Activated naive CD8-positive, alpha-beta T cell treated with anti-CD3 and anti-CD28 coated beads for 36 hours (primary cell): ENCODE measurements around the gene TRPM2. TPM values are rescaled to one million over a fixed set of nuclear protein-coding genes. Genes with fewer than 3 reads are reported as not detected.

Source experiments
- DNase-seq: peaks from one replicate; pipeline ENCODE4 v3.0.0; 2021
- H3K27ac Mint-ChIP-seq: one replicate; pipeline ENCODE4 v1.8.0; 2022; ENCODE audit warnings: mild to moderate bottlenecking, moderate library complexity, mixed read lengths
- H3K27me3 Mint-ChIP-seq: one replicate; pipeline ENCODE4 v1.8.0; 2022; ENCODE audit warnings: mild to moderate bottlenecking, mixed read lengths
- H3K36me3 Mint-ChIP-seq: one replicate; pipeline ENCODE4 v1.8.0; 2021; ENCODE audit warnings: mild to moderate bottlenecking, mixed read lengths
- H3K4me1 Mint-ChIP-seq: one replicate; pipeline ENCODE4 v1.8.0; 2021; ENCODE audit warnings: mixed read lengths
- H3K4me3 Mint-ChIP-seq: one replicate; pipeline ENCODE4 v1.8.0; 2022; ENCODE audit warnings: mild to moderate bottlenecking, moderate library complexity, mixed read lengths
- H3K9me3 Mint-ChIP-seq: one replicate; pipeline ENCODE4 v1.8.0; 2022; ENCODE audit warnings: mixed read lengths
- total RNA-seq, 2 experiments: library from RNA; stranded (reverse); gene quantifications; one replicate each; pipeline ENCODE4 v1.2.3, GENCODE V29; 2021

The TRPM2 gene
- total RNA-seq, 2 experiments from 2014 or later: 2.9 to 3.7 TPM

DNA sequence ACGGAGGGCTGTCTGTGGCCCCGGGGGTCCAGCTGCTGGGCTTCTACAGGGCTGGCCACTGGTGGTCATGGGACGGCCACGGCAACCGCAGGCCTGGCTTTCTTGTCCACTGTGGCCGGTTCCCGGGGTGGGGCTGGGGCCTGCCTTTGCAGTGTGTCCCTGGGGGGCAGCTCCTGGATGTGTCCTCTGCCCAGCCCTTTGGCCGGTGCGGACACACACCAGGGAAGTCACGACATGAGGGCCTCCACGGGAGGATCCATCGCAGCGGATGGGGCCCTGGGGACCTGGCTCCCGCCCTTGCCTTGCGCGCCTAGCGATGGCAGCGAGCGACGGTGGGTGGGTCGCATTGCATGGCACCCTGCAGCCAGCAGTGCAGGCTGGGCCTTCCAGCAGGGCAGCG lies 35.5 kb upstream of the TRPM2 start:
- Mint-ChIP-seq H3K27me3 (no peaks in the 10 kb centered on the region), H3K36me3 (no peaks in the 10 kb centered on the region), H3K4me3 (no peak overlapping the region), H3K27ac (no peak overlapping the region), H3K9me3 (no peaks in the 10 kb centered on the region), H3K4me1 (no peaks in the 10 kb centered on the region)
- no peak for DNase-seq

- DNase-seq: no peak
- Mint-ChIP-seq H3K4me3 (no peak overlapping the region), H3K4me1 (no peaks in the 10 kb centered on the region), H3K9me3 (no peaks in the 10 kb centered on the region), H3K36me3 (no peaks in the 10 kb centered on the region), H3K27me3 (no peaks in the 10 kb centered on the region), H3K27ac (no peak overlapping the region)
Observed at GRCh38 chr21:44318489-44319285, 34.7 kb upstream of the TRPM2 start.

DNA sequence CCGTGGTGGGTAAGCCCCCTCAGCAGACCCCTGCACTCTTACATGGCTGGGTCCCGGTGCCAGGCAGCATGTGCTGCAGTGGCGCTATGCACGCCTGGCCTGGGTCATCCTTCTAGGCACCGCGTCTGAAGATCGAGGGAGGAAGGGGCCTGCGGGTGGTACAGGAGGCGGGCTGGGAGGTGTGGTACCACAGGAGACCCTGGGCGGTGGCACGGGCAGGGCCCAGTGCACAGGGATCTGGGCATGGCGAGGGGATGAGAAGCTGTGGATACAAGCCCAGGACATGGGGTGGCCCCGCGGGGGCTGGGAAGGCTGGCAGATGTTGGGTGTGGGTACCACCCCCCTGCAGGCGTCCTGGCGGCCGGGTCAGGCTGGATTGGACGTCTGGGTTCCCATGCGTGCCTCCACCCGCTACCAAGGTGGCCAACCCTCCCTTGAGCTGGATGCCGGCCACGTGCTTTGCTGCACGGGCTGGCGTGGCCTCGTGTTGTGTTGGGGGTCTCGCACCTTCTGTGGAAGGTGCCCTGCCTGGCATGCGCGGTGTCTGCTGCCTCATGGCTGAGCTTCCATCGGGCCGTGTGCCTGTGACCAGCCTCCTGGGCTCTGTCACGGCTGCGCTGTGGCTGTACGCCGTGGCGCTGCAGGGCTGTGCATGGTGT lies 33.9 kb upstream of the TRPM2 start:
- no peak for DNase-seq
- no peaks in the 10 kb centered on the region for H3K9me3 Mint-ChIP-seq
- H3K27ac Mint-ChIP-seq: no peak overlapping the region
- no peaks in the 10 kb centered on the region for H3K27me3 Mint-ChIP-seq
- no peak overlapping the region for H3K4me3 Mint-ChIP-seq
- H3K4me1 Mint-ChIP-seq: no peaks in the 10 kb centered on the region
- H3K36me3 Mint-ChIP-seq: no peaks in the 10 kb centered on the region

GRCh38 chr21:44320847-44321246 lies 32.6 kb upstream of the TRPM2 start:
- Mint-ChIP-seq H3K27ac (no peak overlapping the region), H3K27me3 (no peaks in the 10 kb centered on the region), H3K36me3 (no peaks in the 10 kb centered on the region), H3K9me3 (no peaks in the 10 kb centered on the region), H3K4me1 (no peaks in the 10 kb centered on the region), H3K4me3 (no peak overlapping the region)
- DNase-seq: no peak

DNA sequence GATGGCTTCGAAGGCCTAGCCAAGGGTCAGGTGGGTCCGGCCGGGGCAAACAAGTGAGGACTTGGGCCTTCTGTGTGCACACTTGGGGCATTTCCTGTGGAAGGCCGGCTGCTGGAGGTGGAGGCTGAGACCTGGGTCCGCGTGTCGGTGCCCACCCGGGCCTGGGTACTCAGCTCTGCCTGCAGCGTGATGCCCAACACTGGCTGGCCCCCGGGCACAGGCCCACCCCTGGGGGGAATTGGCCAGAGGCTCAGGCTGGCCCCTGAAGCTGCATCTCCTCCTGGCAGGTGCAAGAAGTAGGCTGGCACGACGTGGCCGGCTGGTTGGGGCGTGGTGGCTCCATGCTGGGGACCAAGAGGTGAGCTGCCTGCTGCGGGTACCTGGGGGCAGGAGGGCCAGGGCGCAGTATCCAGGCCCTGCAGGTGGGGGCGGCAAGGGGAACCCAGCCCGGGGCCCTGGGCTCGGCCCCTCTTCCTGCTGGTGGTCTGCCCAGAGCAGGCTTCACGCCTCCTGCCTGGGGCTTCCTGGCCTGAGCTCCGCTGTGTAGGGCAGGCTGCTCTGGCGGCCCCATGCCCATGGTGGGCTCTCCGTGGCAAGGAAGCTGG lies 31.5 kb upstream of the TRPM2 start:
- DNase-seq: no peak
- H3K4me3 Mint-ChIP-seq: no peak overlapping the region
- no peaks in the 10 kb centered on the region for H3K4me1 Mint-ChIP-seq
- H3K27ac Mint-ChIP-seq: no peak overlapping the region
- H3K27me3 Mint-ChIP-seq: no peaks in the 10 kb centered on the region
- no peaks in the 10 kb centered on the region for H3K9me3 Mint-ChIP-seq
- H3K36me3 Mint-ChIP-seq: no peaks in the 10 kb centered on the region

- H3K27ac Mint-ChIP-seq: no peak overlapping the region
- no peak for DNase-seq
- H3K4me3 Mint-ChIP-seq: no peak overlapping the region
- H3K36me3 Mint-ChIP-seq: no peaks in the 10 kb centered on the region
- H3K27me3 Mint-ChIP-seq: no peaks in the 10 kb centered on the region
- H3K4me1 Mint-ChIP-seq: no peaks in the 10 kb centered on the region
- no peaks in the 10 kb centered on the region for H3K9me3 Mint-ChIP-seq
Observed at GRCh38 chr21:44322621-44323325, 30.6 kb upstream of the TRPM2 start.

GRCh38 chr21:44323591-44323990 lies 29.8 kb upstream of the TRPM2 start:
- H3K9me3 Mint-ChIP-seq: no peaks in the 10 kb centered on the region
- no peaks in the 10 kb centered on the region for H3K4me1 Mint-ChIP-seq
- no peaks in the 10 kb centered on the region for H3K27me3 Mint-ChIP-seq
- no peak for DNase-seq
- no peaks in the 10 kb centered on the region for H3K36me3 Mint-ChIP-seq
- H3K4me3 Mint-ChIP-seq: no peak overlapping the region
- H3K27ac Mint-ChIP-seq: no peak overlapping the region

GRCh38 chr21:44324106-44324853 lies 29.1 kb upstream of the TRPM2 start:
- Mint-ChIP-seq H3K27me3 (no peaks in the 10 kb centered on the region), H3K9me3 (no peaks in the 10 kb centered on the region), H3K4me3 (no peak overlapping the region), H3K4me1 (no peaks in the 10 kb centered on the region), H3K27ac (no peak overlapping the region), H3K36me3 (no peaks in the 10 kb centered on the region)
- no peak for DNase-seq

- H3K27me3 Mint-ChIP-seq: no peaks in the 10 kb centered on the region
- no peaks in the 10 kb centered on the region for H3K36me3 Mint-ChIP-seq
- no peak overlapping the region for H3K27ac Mint-ChIP-seq
- DNase-seq: no peak
- no peaks in the 10 kb centered on the region for H3K9me3 Mint-ChIP-seq
- H3K4me1 Mint-ChIP-seq: no peaks in the 10 kb centered on the region
- H3K4me3 Mint-ChIP-seq: no peak overlapping the region
Observed at GRCh38 chr21:44324854-44325107, 28.6 kb upstream of the TRPM2 start.

DNA sequence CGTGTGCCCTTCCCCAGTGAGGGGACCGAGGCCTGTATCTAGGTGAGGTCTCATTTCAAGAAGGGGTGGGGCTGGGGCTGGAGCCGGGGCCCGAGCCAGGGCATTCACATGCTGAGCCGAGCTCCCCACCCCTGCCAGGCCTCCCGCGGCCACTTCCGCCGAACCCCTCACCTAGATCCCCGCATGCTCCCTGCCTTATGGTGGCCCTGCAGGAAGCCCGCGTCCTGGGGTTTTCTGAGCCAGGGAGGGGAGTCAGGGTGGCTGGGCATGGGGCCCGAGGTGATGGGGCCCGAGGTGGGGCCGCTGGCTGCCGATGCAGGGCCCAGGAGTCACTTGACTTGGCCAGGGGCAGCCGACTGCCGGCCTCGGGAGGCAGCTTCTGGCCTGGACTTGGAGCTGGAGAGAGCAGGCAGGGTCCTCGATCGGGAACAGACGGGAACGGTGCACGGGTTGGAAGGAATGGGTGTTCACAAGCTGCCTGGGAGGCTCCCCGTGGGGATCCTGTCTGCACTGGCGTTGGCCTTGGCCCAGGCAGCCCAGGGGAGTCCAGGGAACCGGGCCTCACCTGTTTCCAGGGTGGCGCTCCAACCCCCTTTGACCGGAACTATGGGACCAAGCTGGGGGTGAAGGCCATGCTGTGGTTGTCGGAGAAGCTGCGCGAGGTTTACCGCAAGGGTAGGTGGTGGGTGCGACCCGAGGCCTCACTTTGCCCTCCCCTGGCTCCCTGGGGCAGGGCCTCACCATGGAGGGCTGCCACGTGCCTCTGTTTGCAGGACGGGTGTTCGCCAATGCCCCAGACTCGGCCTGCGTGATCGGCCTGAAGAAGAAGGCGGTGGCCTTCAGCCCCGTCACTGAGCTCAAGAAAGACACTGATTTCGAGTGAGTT lies 27.8 kb upstream of the TRPM2 start:
- Mint-ChIP-seq H3K27ac (no peak overlapping the region), H3K36me3 (no peaks in the 10 kb centered on the region), H3K27me3 (no peaks in the 10 kb centered on the region), H3K4me3 (no peak overlapping the region), H3K9me3 (no peaks in the 10 kb centered on the region), H3K4me1 (no peaks in the 10 kb centered on the region)
- DNase-seq: no peak

- H3K4me1 Mint-ChIP-seq: no peaks in the 10 kb centered on the region
- no peak overlapping the region for H3K4me3 Mint-ChIP-seq
- no peaks in the 10 kb centered on the region for H3K36me3 Mint-ChIP-seq
- H3K27me3 Mint-ChIP-seq: no peaks in the 10 kb centered on the region
- no peak for DNase-seq
- no peak overlapping the region for H3K27ac Mint-ChIP-seq
- H3K9me3 Mint-ChIP-seq: no peaks in the 10 kb centered on the region
Observed at GRCh38 chr21:44326272-44326647, 27.2 kb upstream of the TRPM2 start.

DNA sequence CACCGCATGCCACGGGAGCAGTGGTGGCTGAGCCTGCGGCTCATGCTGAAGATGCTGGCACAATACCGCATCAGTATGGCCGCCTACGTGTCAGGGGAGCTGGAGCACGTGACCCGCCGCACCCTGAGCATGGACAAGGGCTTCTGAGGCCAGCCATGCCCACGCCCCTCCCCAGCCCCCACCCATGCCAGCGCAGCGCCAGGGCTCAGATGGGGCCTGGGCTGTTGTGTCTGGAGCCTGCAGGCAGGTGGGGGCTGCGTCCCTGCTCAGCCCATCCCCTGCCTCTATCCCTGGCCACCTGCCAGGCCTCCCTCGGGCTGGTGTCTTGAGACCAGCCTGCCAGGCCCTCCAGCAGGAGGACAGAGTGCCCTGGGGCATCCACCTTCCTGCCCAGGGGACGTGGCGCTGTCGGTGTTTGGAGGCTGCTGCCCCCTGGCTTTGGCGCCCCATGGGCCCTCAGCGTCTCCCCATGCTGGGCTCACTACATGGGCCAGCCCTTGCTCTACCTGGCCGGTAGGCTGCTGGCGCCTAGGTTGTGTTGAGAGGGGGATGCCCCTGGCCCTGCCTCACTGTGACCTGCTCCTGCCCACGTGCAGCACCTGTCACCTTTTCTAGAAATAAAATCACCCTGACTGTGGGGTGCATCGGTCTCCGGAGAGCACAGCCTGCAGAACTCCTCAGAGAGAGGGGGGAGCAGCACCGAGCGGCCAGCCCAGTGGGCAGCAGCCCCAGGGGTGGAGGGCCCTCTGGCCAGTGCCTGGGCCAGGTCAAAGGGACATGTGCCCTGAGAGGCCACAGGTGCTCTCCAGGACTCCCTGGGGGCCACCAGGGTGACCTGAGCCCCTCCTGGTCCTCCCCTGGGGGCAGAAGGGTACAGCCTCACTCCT lies 26.5 kb upstream of the TRPM2 start:
- peaks cover 1% of the 10 kb centered on the region for H3K36me3 Mint-ChIP-seq
- no peaks in the 10 kb centered on the region for H3K27me3 Mint-ChIP-seq
- no peak for DNase-seq
- no peak overlapping the region for H3K4me3 Mint-ChIP-seq
- no peaks in the 10 kb centered on the region for H3K9me3 Mint-ChIP-seq
- no peak overlapping the region for H3K27ac Mint-ChIP-seq
- no peaks in the 10 kb centered on the region for H3K4me1 Mint-ChIP-seq

- H3K27me3 Mint-ChIP-seq: no peaks in the 10 kb centered on the region
- no peak overlapping the region for H3K27ac Mint-ChIP-seq
- H3K4me1 Mint-ChIP-seq: no peaks in the 10 kb centered on the region
- no peak overlapping the region for H3K4me3 Mint-ChIP-seq
- no peak for DNase-seq
- H3K9me3 Mint-ChIP-seq: no peaks in the 10 kb centered on the region
- H3K36me3 Mint-ChIP-seq: peaks cover 1% of the 10 kb centered on the region
Observed at GRCh38 chr21:44327603-44327974, 25.8 kb upstream of the TRPM2 start.
